GM21717 (cell line): ENCODE results near the gene WASHC2C.
"Not testable (repeated sequence)": the region's sequence is repeated elsewhere in the genome, so short reads cannot be mapped to it uniquely, and the experiment has no call there.

Source experiments
- ATAC-seq: cut with Tn5 transposase; IDR thresholded peaks from one replicate; pipeline ENCODE4 v1.9.1; 2021; ENCODE audit warnings: mild to moderate bottlenecking, moderate library complexity; ENCODE audit not compliant: unreplicated experiment

WASHC2C gene

GRCh38 chr10:45820107-45820830 is 93.2 kb downstream of the WASHC2C start:
- not testable (repeated sequence) for ATAC-seq

GRCh38 chr10:45822918-45823317 is 95.9 kb downstream of the WASHC2C start:
- not testable (repeated sequence) for ATAC-seq
